Measurements from ENCODE around the gene C9orf152. TPM values are rescaled to one million over a fixed set of nuclear protein-coding genes. Genes with fewer than 3 reads are reported as not detected.

The C9orf152 gene
- total and polyA plus RNA-seq, 10 of the 15 experiments (the other 5 are each of a cell fraction or from before 2014, with no cell fraction given), result 0.04 TPM; not detected in 9

GRCh38 chr9:110248361-110248760 lies 40.4 kb upstream of the C9orf152 start:
- H3K9ac ChIP-seq (ENCODE audit: control insufficient read depth, insufficient read depth, low read length), result no peak overlapping the region
- H4K20me1 ChIP-seq (ENCODE audit: control insufficient read depth, insufficient read depth), result no peaks in the 10 kb centered on the region
- peaks cover 49% of the 10 kb centered on the region for H3K79me2 ChIP-seq (ENCODE audit: control insufficient read depth, insufficient read depth, low read length)
- DNase-seq (ENCODE audit: low read depth, low spot score), result no peak
- BruUV-seq (replicated peaks), result TSS peak; percentile 0
- H3K9me3 ChIP-seq (replicated peaks; ENCODE audit: control insufficient read depth, insufficient read depth, low read length), result no peaks in the 10 kb centered on the region
- POLR2A ChIA-PET, result no interaction called here
- H3K27ac ChIP-seq (ENCODE audit: control insufficient read depth, insufficient read depth), result no peak overlapping the region
- intact Hi-C loops (cut with micrococcal nuclease; ENCODE audit: unreplicated experiment), result no loop called here
- RAD21 ChIA-PET (ENCODE audit: unreplicated experiment), result interaction anchor here (1.2 kb wide), 1 partner anchor 9 kb away, joined by 4 read pairs; no protein-coding TSS in a partner anchor
- no peak overlapping the region for H2AFZ ChIP-seq (ENCODE audit: control insufficient read depth, low read depth, low read length)
- 100% methylated on average over 2 of the region's 2 CpGs for WGBS (ENCODE audit: insufficient coverage, insufficient replicate concordance, low lambda C conversion rate, missing lambda C conversion rate)
- SMC1A ChIA-PET (ENCODE audit: uncharacterized antibody, unreplicated experiment), result no interaction called here
- CTCF ChIA-PET, result interaction anchor here (0.7 to 2.2 kb wide), 2 partner anchors 10 to 184 kb away, joined by 3 to 8 read pairs; no protein-coding TSS in a partner anchor
- H3K36me3 ChIP-seq (ENCODE audit: control insufficient read depth in 2 of 2, insufficient read depth in 2 of 2, low read length in 1 of 2), result peaks cover 9 to 28% of the 10 kb centered on the region in 2 experiments
- TF ChIP-seq RAD51 (IDR thresholded peaks at IDR 0.05) (no peak), CHD4 (IDR thresholded peaks at IDR 0.05) (no peak), ELK1 (IDR thresholded peaks at IDR 0.05; ENCODE audit: low read depth, low read length) (no peak), SPI1 (IDR thresholded peaks at IDR 0.05; ENCODE audit: borderline replicate concordance, insufficient read depth, low read depth, low read length) (no peak), PKNOX1 (IDR thresholded peaks at IDR 0.05) (no peak), CREM (IDR thresholded peaks at IDR 0.05; ENCODE audit: low read depth) (no peak), CEBPB (IDR thresholded peaks at IDR 0.05; ENCODE audit: borderline replicate concordance in 1 of 2, low read depth in 2 of 2, low read length in 2 of 2) (no peak), FOXK2 (IDR thresholded peaks at IDR 0.05) (no peak), RAD21 (IDR thresholded peaks at IDR 0.05; ENCODE audit: insufficient read depth, low read depth, low read length) (no peak), CBX3 (IDR thresholded peaks at IDR 0.05; ENCODE audit: borderline replicate concordance, low read depth) (no peak), RUNX3 (IDR thresholded peaks at IDR 0.05; ENCODE audit: low read length) (no peak)
- no peak overlapping the region for H3K4me2 ChIP-seq (ENCODE audit: control insufficient read depth, insufficient read depth)
- in situ Hi-C loops (cut with MboI), result no loop called here
- no peaks in the 10 kb centered on the region; the same call in 1 of the 2 replicates for H3K4me1 ChIP-seq (ENCODE audit: control insufficient read depth, insufficient read depth, low read length)
- H3K27me3 ChIP-seq (replicated peaks in 1 of 2; ENCODE audit: control insufficient read depth in 2 of 2, insufficient read depth in 2 of 2, low read length in 1 of 2), result no peaks in the 10 kb centered on the region
- H3K4me3 ChIP-seq, result no peak overlapping the region
- ATAC-seq, result no peak; the same call in 2 of the 3 replicates
- no peak for FAIRE-seq

Data from GM12878 (cell line).